K562 (cell line): ENCODE results near the gene SLC4A2. TPM values are rescaled to one million over a fixed set of nuclear protein-coding genes. Genes with fewer than 3 reads are reported as not detected.

Experiments
- ATAC-seq: fragments of 200-7000 bp; cut with Tn5 transposase; 3 replicates; pipeline ENCODE4 v1.9.1; 2020; ENCODE audit warnings: moderate library complexity
- BruUV-seq: library from RNA; stranded (reverse); fragments of 400-500 nt; replicated peaks from 2 replicates; lab custom pipeline; 2021; lab: Mats Ljungman, UMichigan
- CTCF ChIA-PET: fragments of 300-600 bp; formaldehyde crosslinking; extraction: SDS; loops from one replicate; lab custom pipeline; 2021; ENCODE audit warnings: low intra/inter-chr PET ratio; lab: Yijun Ruan, JAX
- POLR2A ChIA-PET: fragments of 300-600, 350-650 bp; sonication (Branson Sonifier 250); formaldehyde crosslinking; extraction: SDS; loops from one replicate; lab custom pipeline; 2021; ENCODE audit warnings: antibody characterized with exemption, inconsistent platforms; lab: Yijun Ruan, JAX
- DNase-seq, 4 experiments: peaks; one replicate each; pipeline versions ENCODE4 v3.0.0 to v3.0.0-alpha.2; 2011 to 2018; ENCODE audit warnings: low spot score in 3 of 4, mixed read lengths in 3 of 4; ENCODE audit errors: extremely low read depth in 1 of 4
- FAIRE-seq: peaks from 2 replicates; lab custom pipeline; 2011; peaks lifted over from hg19 to GRCh38; lab: Jason Lieb, UNC
- H2AFZ ChIP-seq: 2 replicates; pipeline ENCODE4 v1.6.0; 2011; ENCODE audit warnings: low read depth, low read length, control low read depth, inconsistent platforms
- H3K27ac ChIP-seq: fragments of 200-600 bp; 3 replicates; pipeline ENCODE4 v1.8.0; 2011; ENCODE audit warnings: low read depth, mild to moderate bottlenecking, control low read depth, inconsistent platforms, low read length, moderate library complexity, mixed read lengths; ENCODE audit errors: extremely low read depth
- H3K27me3 ChIP-seq, 2 experiments: fragments of 300-600 bp in 1 of 2; 2 replicates in 1 of 2; 3 replicates in 1 of 2; pipeline versions ENCODE4 v1.6.0 to v1.8.0; 2011; ENCODE audit warnings: inconsistent platforms in 2 of 2, low read length in 2 of 2, mild to moderate bottlenecking in 1 of 2, mixed read lengths in 1 of 2, moderate library complexity in 1 of 2; ENCODE audit not compliant: control insufficient read depth in 2 of 2, insufficient read depth in 2 of 2
- H3K36me3 ChIP-seq: fragments of 300-600 bp; 3 replicates; pipeline ENCODE4 v1.8.0; 2011; ENCODE audit warnings: mild to moderate bottlenecking, low read length, inconsistent platforms; ENCODE audit not compliant: control insufficient read depth, insufficient read depth
- H3K4me1 ChIP-seq, 2 experiments: fragments of 200-600 bp in 1 of 2; replicated peaks in 1 of 2; 2 replicates in 1 of 2; 3 replicates in 1 of 2; pipeline versions ENCODE4 v1.5.1 to v1.8.0; 2011; ENCODE audit warnings: inconsistent platforms in 2 of 2, low read length in 2 of 2, mild to moderate bottlenecking in 1 of 2, mixed read lengths in 1 of 2, moderate library complexity in 1 of 2; ENCODE audit not compliant: control insufficient read depth in 2 of 2, insufficient read depth in 2 of 2
- H3K4me2 ChIP-seq: 2 replicates; pipeline ENCODE4 v1.6.1; 2011; ENCODE audit warnings: low read length, control low read depth, inconsistent platforms, mixed read lengths; ENCODE audit not compliant: insufficient read depth
- H3K4me3 ChIP-seq: fragments of 200-600 bp; sonication (generic), shearing (Covaris generic); 2 replicates; pipeline ENCODE4 v1.5.1; 2016; ENCODE audit warnings: control low read depth, inconsistent platforms
- H3K79me2 ChIP-seq: fragments of 200-600 bp; 3 replicates; pipeline ENCODE4 v1.8.0; 2011; ENCODE audit warnings: low read length, inconsistent platforms; ENCODE audit not compliant: control insufficient read depth, insufficient read depth
- H3K9ac ChIP-seq, 2 experiments: 2 replicates each; pipeline versions ENCODE4 v1.6.0 to v1.6.1; 2011; ENCODE audit warnings: low read depth in 2 of 2, low read length in 2 of 2, control low read depth in 1 of 2, inconsistent platforms in 1 of 2, mild to moderate bottlenecking in 1 of 2, mixed read lengths in 1 of 2; ENCODE audit not compliant: insufficient read depth in 1 of 2
- H3K9me1 ChIP-seq: one replicate; pipeline ENCODE4 v1.6.0; 2011; ENCODE audit warnings: inconsistent platforms, mild to moderate bottlenecking, low read length, moderate library complexity; ENCODE audit not compliant: control insufficient read depth, insufficient read depth
- H3K9me3 ChIP-seq: replicated peaks from 2 replicates; pipeline ENCODE4 v1.5.1; 2011; ENCODE audit warnings: low read depth, low read length, inconsistent platforms; ENCODE audit not compliant: control insufficient read depth, insufficient read depth
- H4K20me1 ChIP-seq: replicated peaks from 2 replicates; pipeline ENCODE4 v1.6.1; 2011; ENCODE audit warnings: low read length, inconsistent platforms, mixed read lengths; ENCODE audit not compliant: control insufficient read depth, insufficient read depth
- BRF1 ChIP-seq: IDR thresholded peaks from 3 replicates; pipeline ENCODE4 v1.6.1; 2011; ENCODE audit warnings: borderline replicate concordance, mild to moderate bottlenecking; ENCODE audit not compliant: insufficient read length; ENCODE audit errors: extremely low read depth
- KLF6 ChIP-seq: fragments of 250-450 bp; sonication (Bioruptor Pico); IDR thresholded peaks from 2 replicates; pipeline ENCODE4 v1.4.0; 2020; ENCODE audit warnings: mild to moderate bottlenecking, moderate library complexity, borderline replicate concordance
- NCOR1 ChIP-seq: fragments of 450-650 bp; IDR thresholded peaks from 2 replicates; pipeline ENCODE4 v1.6.1; 2016; ENCODE audit warnings: mild to moderate bottlenecking, moderate library complexity
- NFE2 ChIP-seq: IDR thresholded peaks from 2 replicates; pipeline ENCODE4 v1.6.1; 2014; ENCODE audit warnings: antibody characterized with exemption, low read depth
- POLR3A ChIP-seq: IDR thresholded peaks from 2 replicates; pipeline ENCODE4 v1.6.1; 2011; ENCODE audit warnings: borderline replicate concordance, mild to moderate bottlenecking, moderate library complexity; ENCODE audit not compliant: insufficient read length, insufficient read depth; ENCODE audit errors: extremely low read depth
- SIN3A ChIP-seq, 2 experiments: fragments of 150-350 bp in 1 of 2; IDR thresholded peaks; 2 replicates each; pipeline ENCODE4 v1.6.1; 2011 to 2016; ENCODE audit warnings: borderline replicate concordance in 2 of 2, low read depth in 2 of 2, low read length in 2 of 2, mild to moderate bottlenecking in 2 of 2, moderate library complexity in 2 of 2; ENCODE audit not compliant: control insufficient read depth in 1 of 2
- SP1 ChIP-seq: sonication (generic); formaldehyde crosslinking; IDR thresholded peaks from 2 replicates; pipeline ENCODE4 v1.8.1; 2022; ENCODE audit warnings: mild to moderate bottlenecking, missing genetic modification reagents
- ZFP36 ChIP-seq: fragments of 150-350 bp; IDR thresholded peaks from 2 replicates; pipeline ENCODE4 v1.6.1; 2018; ENCODE audit warnings: low read length, low read depth; ENCODE audit not compliant: partially characterized antibody
- ZNF24 ChIP-seq: fragments of 450-650 bp; IDR thresholded peaks from 2 replicates; pipeline ENCODE4 v1.6.1; 2016
- ZNF324 ChIP-seq: fragments of 250-450 bp; sonication (Bioruptor Pico); IDR thresholded peaks from 2 replicates; pipeline ENCODE4 v1.4.0; 2020; ENCODE audit warnings: mild to moderate bottlenecking
- ZNF583 ChIP-seq: fragments of 250-450 bp; sonication (Bioruptor Pico); IDR thresholded peaks from 2 replicates; pipeline ENCODE4 v1.4.0; 2020
- ZNF785 ChIP-seq: fragments of 250-450 bp; sonication (Bioruptor Pico); IDR thresholded peaks from 2 replicates; pipeline ENCODE4 v1.4.0; 2020; ENCODE audit warnings: mild to moderate bottlenecking
- WGBS: fragments of 100-300 bp; shearing (Covaris generic); methylation state at CpG from one replicate; pipeline ENCODE4 v1.1.6; 2016; ENCODE audit warnings: low coverage, mixed read lengths; ENCODE audit not compliant: insufficient coverage; ENCODE audit errors: missing lambda C conversion rate; 5-methylcytosine and 5-hydroxymethylcytosine counted together
- in situ Hi-C: fragments of 300-500 bp; cut with MboI; formaldehyde crosslinking; loops from 4 replicates; pipeline ENCODE4 v1.15.0; 2018; ENCODE audit warnings: inconsistent platforms, mixed read lengths
- intact Hi-C: fragments of 100-400 bp; cut with micrococcal nuclease; formaldehyde crosslinking; loops from 2 replicates; pipeline ENCODE4 v1.14.2; 2022
- polyA plus RNA-seq, 8 experiments: library from polyadenylated mRNA; depleted of rRNA in 4 of 8; stranded (reverse) in 5 of 8; unstranded in 3 of 8; fragments of >200 nt; fragmentation: Nextera tagmentation in 2 of 8; fragmentation: Illumina TruSeq in 1 of 8; extraction: Ambion mirVana in 2 of 8; extraction: Trizol in 1 of 8; gene quantifications; 2 replicates each; pipeline versions ENCODE4 v1.2.1 to v1.2.3, GENCODE V29; 2011 to 2014; ENCODE audit warnings: inconsistent platforms in 1 of 8, missing spikeins in 1 of 8
- total RNA-seq, 7 experiments: library from RNA; depleted of rRNA in 6 of 7; stranded (reverse); fragments of >200 nt in 6 of 7; fragmentation: Illumina TruSeq in 2 of 7; extraction: Trizol in 2 of 7; gene quantifications; 2 replicates each; pipeline versions ENCODE4 v1.2.1 to v1.2.3, GENCODE V29; 2011 to 2021; ENCODE audit warnings: low replicate concordance in 1 of 7
- TF ChIP-seq, protein P1 (sequence below): fragments of 200-400 bp; formaldehyde crosslinking; IDR thresholded peaks from 2 replicates; pipeline ENCODE4 v1.6.1; 2017; ENCODE audit warnings: mild to moderate bottlenecking, low read depth, low read length, moderate library complexity
- TF ChIP-seq, protein P2 (sequence below): fragments of 450-650 bp; formaldehyde crosslinking; IDR thresholded peaks from 2 replicates; pipeline ENCODE4 v1.4.0; 2022; ENCODE audit warnings: mild to moderate bottlenecking, moderate library complexity
- TF ChIP-seq, protein P3 (sequence below): fragments of 250-450 bp; sonication (Bioruptor Pico); IDR thresholded peaks from 2 replicates; pipeline ENCODE4 v1.5.0; 2021; ENCODE audit warnings: mild to moderate bottlenecking, borderline replicate concordance

SLC4A2 gene
- total and polyA plus RNA-seq, 9 of the 15 experiments (the other 6 are each of a cell fraction or from before 2014, with no cell fraction given), result 11.4 to 375 (median 130) TPM

DNA sequence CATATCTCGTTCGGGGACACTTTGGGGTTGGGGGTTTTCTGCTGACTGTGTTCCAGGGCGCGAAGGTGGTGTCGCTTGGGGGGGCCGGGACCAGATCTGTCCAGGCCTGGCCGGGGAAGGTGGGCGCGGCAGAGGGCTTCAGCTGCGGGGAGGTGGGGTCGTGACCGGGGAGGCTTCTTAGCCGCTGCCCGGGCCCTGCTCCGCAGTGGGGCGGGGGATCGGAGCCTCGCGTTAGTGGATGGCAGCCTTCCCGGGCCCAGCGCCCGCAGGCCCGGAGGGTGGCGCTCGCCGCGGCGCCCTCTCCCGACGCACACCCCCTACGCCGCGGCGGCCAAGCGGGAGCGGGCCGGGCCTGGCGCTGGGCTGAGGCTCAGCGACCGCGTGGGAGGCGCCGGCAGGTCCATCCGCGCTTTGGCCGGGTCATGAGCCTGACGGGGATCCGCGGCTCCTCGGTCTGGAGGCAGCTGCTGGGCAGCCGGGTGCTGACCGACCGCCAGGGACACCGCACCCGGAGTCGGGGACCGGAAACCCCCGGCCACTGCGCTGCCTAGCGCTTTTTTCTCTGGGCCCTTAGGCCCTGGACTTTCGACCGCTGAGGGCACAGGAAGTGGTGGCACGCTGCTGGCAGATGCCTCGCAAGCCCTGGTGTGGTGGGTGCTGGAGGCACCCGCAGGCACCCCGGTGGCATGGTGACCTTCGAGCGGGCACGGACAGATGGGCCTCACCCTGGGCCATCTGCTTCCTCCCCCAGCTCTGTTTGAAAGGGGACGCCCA, 28.0 kb downstream of the SLC4A2 start:
- Histone ChIP-seq H3K4me3 (peak overlapping the region; percentile 67), H2AFZ (peak overlapping the region; percentile 29; the same call in 1 of the 2 replicates), H3K9me1 (peaks cover 9% of the 10 kb centered on the region), H3K27ac (peak overlapping the region; percentile 81), H3K9ac (peak overlapping the region; percentile 84 to 98), H3K79me2 (peaks cover 68% of the 10 kb centered on the region), H3K27me3 (no peaks in the 10 kb centered on the region), H3K36me3 (peaks cover 47% of the 10 kb centered on the region; the same call in 2 of the 3 replicates), H3K4me1 (peaks cover 41 to 73% of the 10 kb centered on the region in 2 experiments), H4K20me1 (peaks cover 44% of the 10 kb centered on the region), H3K9me3 (no peaks in the 10 kb centered on the region), H3K4me2 (peak overlapping the region; percentile 88)
- ChIA-PET POLR2A (interaction anchor here (0.6 to 1.4 kb wide), 8 partner anchors 8 to 108 kb away, joined by 3 to 4 read pairs (median 3); partner anchors contain the start of gene ABCB8), CTCF (interaction anchor here (0.8 to 1.7 kb wide), 2 partner anchors 21 to 23 kb away, joined by 4 read pairs; no protein-coding TSS in a partner anchor)
- WGBS, result 2% methylated on average over 70 of the region's 70 CpGs
- in situ Hi-C loops, result no loop called here
- ATAC-seq (peak; percentile 71), FAIRE-seq (no peak), DNase-seq (peak; percentile 76 to 80 (median 79))
- intact Hi-C loops, result loop anchor here (1.0 to 10.0 kb wide), 2 partner anchors 85 to 773 kb away; no protein-coding TSS in a partner anchor
- no TSS peak for BruUV-seq
- peak; percentile 28; the same call in 1 of the 2 replicates for TF ChIP-seq ZNF24
- TF ChIP-seq, protein P1, sequence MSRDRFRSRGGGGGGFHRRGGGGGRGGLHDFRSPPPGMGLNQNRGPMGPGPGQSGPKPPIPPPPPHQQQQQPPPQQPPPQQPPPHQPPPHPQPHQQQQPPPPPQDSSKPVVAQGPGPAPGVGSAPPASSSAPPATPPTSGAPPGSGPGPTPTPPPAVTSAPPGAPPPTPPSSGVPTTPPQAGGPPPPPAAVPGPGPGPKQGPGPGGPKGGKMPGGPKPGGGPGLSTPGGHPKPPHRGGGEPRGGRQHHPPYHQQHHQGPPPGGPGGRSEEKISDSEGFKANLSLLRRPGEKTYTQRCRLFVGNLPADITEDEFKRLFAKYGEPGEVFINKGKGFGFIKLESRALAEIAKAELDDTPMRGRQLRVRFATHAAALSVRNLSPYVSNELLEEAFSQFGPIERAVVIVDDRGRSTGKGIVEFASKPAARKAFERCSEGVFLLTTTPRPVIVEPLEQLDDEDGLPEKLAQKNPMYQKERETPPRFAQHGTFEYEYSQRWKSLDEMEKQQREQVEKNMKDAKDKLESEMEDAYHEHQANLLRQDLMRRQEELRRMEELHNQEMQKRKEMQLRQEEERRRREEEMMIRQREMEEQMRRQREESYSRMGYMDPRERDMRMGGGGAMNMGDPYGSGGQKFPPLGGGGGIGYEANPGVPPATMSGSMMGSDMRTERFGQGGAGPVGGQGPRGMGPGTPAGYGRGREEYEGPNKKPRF, result no peak
- no peak for TF ChIP-seq ZNF785 (CRISPR knock-in tag)
- TF ChIP-seq, protein P2, sequence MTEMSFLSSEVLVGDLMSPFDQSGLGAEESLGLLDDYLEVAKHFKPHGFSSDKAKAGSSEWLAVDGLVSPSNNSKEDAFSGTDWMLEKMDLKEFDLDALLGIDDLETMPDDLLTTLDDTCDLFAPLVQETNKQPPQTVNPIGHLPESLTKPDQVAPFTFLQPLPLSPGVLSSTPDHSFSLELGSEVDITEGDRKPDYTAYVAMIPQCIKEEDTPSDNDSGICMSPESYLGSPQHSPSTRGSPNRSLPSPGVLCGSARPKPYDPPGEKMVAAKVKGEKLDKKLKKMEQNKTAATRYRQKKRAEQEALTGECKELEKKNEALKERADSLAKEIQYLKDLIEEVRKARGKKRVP, result no peak
- no peak for TF ChIP-seq KLF6 (CRISPR knock-in tag)
- no peak for TF ChIP-seq ZNF324 (CRISPR knock-in tag)
- no peak; the same call in none of the 2 replicates for TF ChIP-seq SP1
- TF ChIP-seq BRF1, result no peak
- TF ChIP-seq ZFP36, result no peak
- peak in 1 of 2 experiments; percentile 97; a peak in 2 of 4 replicates for TF ChIP-seq SIN3A (IDR thresholded peaks at IDR 0.05; ENCODE audit: borderline replicate concordance in 2 of 2, control insufficient read depth in 1 of 2, low read depth in 2 of 2, low read length in 2 of 2)
- TF ChIP-seq, protein P3, sequence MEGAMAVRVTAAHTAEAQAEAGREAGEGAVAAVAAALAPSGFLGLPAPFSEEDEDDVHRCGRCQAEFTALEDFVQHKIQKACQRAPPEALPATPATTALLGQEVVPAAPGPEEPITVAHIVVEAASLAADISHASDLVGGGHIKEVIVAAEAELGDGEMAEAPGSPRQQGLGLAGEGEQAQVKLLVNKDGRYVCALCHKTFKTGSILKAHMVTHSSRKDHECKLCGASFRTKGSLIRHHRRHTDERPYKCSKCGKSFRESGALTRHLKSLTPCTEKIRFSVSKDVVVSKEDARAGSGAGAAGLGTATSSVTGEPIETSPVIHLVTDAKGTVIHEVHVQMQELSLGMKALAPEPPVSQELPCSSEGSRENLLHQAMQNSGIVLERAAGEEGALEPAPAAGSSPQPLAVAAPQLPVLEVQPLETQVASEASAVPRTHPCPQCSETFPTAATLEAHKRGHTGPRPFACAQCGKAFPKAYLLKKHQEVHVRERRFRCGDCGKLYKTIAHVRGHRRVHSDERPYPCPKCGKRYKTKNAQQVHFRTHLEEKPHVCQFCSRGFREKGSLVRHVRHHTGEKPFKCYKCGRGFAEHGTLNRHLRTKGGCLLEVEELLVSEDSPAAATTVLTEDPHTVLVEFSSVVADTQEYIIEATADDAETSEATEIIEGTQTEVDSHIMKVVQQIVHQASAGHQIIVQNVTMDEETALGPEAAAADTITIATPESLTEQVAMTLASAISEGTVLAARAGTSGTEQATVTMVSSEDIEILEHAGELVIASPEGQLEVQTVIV (CRISPR knock-in tag), result no peak
- no peak for TF ChIP-seq ZNF583 (CRISPR knock-in tag)
- TF ChIP-seq NCOR1, result no peak
- no peak for TF ChIP-seq POLR3A
- no peak for TF ChIP-seq NFE2
